OCI-LY7 (cell line): ENCODE results near the gene ERCC2. TPM values are rescaled to one million over a fixed set of nuclear protein-coding genes. Genes with fewer than 3 reads are reported as not detected.

Experiments used
- BruUV-seq: library from RNA; stranded (reverse); fragments of 400-500 nt; replicated peaks from 2 replicates; lab custom pipeline; 2021; lab: Mats Ljungman, UMichigan
- CTCF ChIA-PET: fragments of 300-600 bp; sonication (Branson Sonifier 250); formaldehyde crosslinking; loops from one replicate; lab custom pipeline; 2022; ENCODE audit warnings: antibody characterized with exemption; ENCODE audit not compliant: unreplicated experiment; lab: Charles Lee
- POLR2A ChIA-PET: fragments of 300-600 bp; sonication (Branson Sonifier 250); formaldehyde crosslinking; loops from one replicate; lab custom pipeline; 2022; ENCODE audit warnings: antibody characterized with exemption; lab: Charles Lee
- DNase-seq: peaks from one replicate; pipeline ENCODE4 v3.0.0-alpha.2; 2015; ENCODE audit warnings: low spot score
- H2AFZ ChIP-seq: fragments of 200-600 bp; sonication (generic), shearing (Covaris generic); 2 replicates; pipeline ENCODE4 v1.6.1; 2014; ENCODE audit warnings: mild to moderate bottlenecking, antibody characterized with exemption, low read length, moderate library complexity
- H3K27ac ChIP-seq: fragments of 200-600 bp; sonication (generic); 2 replicates; pipeline ENCODE4 v1.5.1; 2014; ENCODE audit warnings: mixed run types, low read depth, mild to moderate bottlenecking, moderate library complexity, low read length, inconsistent platforms; ENCODE audit not compliant: poor library complexity, severe bottlenecking
- H3K36me3 ChIP-seq: fragments of 200-600 bp; sonication (generic); 2 replicates; pipeline ENCODE4 v1.6.1; 2014; ENCODE audit warnings: mild to moderate bottlenecking, antibody characterized with exemption, low read length, moderate library complexity, mixed read lengths; ENCODE audit not compliant: insufficient read depth
- H3K4me1 ChIP-seq: fragments of 200-600 bp; sonication (generic); 2 replicates; pipeline ENCODE4 v1.5.1; 2014; ENCODE audit warnings: mild to moderate bottlenecking, low read length; ENCODE audit not compliant: insufficient read depth, poor library complexity, severe bottlenecking
- H3K4me2 ChIP-seq: fragments of 200-600 bp; sonication (generic); 2 replicates; pipeline ENCODE4 v1.6.1; 2014; ENCODE audit warnings: mild to moderate bottlenecking, low read length
- H3K4me3 ChIP-seq: fragments of 200-600 bp; sonication (generic); 2 replicates; pipeline ENCODE4 v1.5.1; 2014; ENCODE audit warnings: mild to moderate bottlenecking, low read depth, low read length; ENCODE audit not compliant: poor library complexity, severe bottlenecking
- H3K79me2 ChIP-seq: fragments of 200-600 bp; sonication (generic); 2 replicates; pipeline ENCODE4 v1.6.1; 2016; ENCODE audit warnings: low read depth, mild to moderate bottlenecking, low read length, moderate library complexity, mixed read lengths; ENCODE audit not compliant: insufficient read depth
- H3K9me2 ChIP-seq: fragments of 200-600 bp; sonication (generic); 2 replicates; pipeline ENCODE4 v1.6.1; 2016; ENCODE audit warnings: mild to moderate bottlenecking, low read length, mixed read lengths; ENCODE audit not compliant: insufficient read depth
- H3K9me3 ChIP-seq: fragments of 200-600 bp; sonication (generic); 2 replicates; pipeline ENCODE4 v1.6.1; 2014; ENCODE audit warnings: mild to moderate bottlenecking, mixed run types, low read length, mixed read lengths
- H4K20me1 ChIP-seq: fragments of 200-600 bp; sonication (generic); 2 replicates; pipeline ENCODE4 v1.6.1; 2014; ENCODE audit warnings: mild to moderate bottlenecking, antibody characterized with exemption, low read length, moderate library complexity, mixed read lengths; ENCODE audit not compliant: insufficient read depth
- EZH2phosphoT487 ChIP-seq: fragments of 200-600 bp; sonication (generic); IDR thresholded peaks from 2 replicates; pipeline ENCODE4 v1.6.1; 2018; ENCODE audit warnings: low read depth, borderline replicate concordance, mild to moderate bottlenecking, mixed run types, antibody characterized with exemption, low read length, moderate library complexity, mixed read lengths
- intact Hi-C: fragments of 100-400 bp; cut with micrococcal nuclease; formaldehyde crosslinking; loops from one replicate; pipeline ENCODE4 v1.10.0; 2022; ENCODE audit not compliant: unreplicated experiment
- total RNA-seq, 2 experiments: library from RNA; depleted of rRNA in 1 of 2; stranded (reverse); fragments of >200 nt in 1 of 2; shearing (Covaris generic) in 1 of 2; gene quantifications; 2 replicates each; pipeline ENCODE4 v1.2.3, GENCODE V29; 2014 to 2022
- TF ChIP-seq, protein P1 (sequence below): fragments of 200-600 bp; sonication (generic); conservative IDR thresholded peaks from 2 replicates; pipeline ENCODE4 v1.5.1; 2014; ENCODE audit warnings: mild to moderate bottlenecking, antibody characterized with exemption, low read length, moderate library complexity, mixed read lengths

Gene ERCC2
- total RNA-seq, 2 experiments from 2014 or later, result 21.0 to 24.4 TPM

DNA sequence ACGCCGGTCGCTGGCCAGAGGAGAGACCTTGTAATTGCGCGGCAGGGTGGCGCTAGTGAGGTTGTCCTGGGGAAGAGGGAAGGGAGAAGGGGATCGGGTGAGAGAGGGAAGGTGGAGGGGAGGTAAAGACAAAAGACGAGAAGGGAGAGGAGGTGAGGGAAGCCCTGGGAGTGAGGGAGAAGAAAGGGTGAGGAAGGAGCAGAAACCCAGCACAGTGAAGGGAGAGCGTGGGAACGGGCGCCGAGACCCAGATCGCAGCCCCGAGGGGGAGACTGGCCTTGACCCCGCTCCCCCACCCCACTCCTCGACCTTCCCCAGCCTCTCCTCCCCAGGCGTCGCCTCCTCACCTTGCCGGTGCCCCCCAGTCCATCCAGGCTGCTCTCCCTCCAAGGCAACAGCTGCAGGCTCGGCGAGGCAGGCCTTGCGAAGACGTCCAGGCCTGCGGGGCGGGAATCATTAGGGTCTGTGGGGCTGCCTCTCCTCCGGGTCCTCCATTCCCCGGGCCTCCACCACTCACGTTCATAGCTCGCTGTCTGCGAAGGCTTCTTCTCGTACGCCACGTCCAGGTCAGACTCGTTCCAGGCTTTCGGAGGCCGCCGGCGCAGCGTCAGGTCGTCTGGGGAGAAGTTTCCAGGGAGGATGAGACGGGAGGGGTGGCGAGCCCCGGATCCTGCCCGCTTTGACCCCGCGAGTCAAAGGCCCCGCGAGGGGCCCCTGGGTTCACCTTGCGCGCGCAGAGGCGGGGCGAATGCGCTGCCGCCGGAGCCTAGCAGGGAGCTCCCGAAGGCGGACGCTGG, 25.6 kb upstream of the ERCC2 start:
- no TSS peak for BruUV-seq
- H3K27ac ChIP-seq, result no peak overlapping the region
- no peaks in the 10 kb centered on the region for H4K20me1 ChIP-seq
- no peak overlapping the region for H2AFZ ChIP-seq
- DNase-seq, result no peak
- no peak overlapping the region for H3K4me3 ChIP-seq
- no peak overlapping the region for H3K4me2 ChIP-seq
- peaks cover 8% of the 10 kb centered on the region for H3K4me1 ChIP-seq
- H3K9me3 ChIP-seq, result no peaks in the 10 kb centered on the region
- no peaks in the 10 kb centered on the region for H3K9me2 ChIP-seq
- H3K79me2 ChIP-seq, result no peaks in the 10 kb centered on the region
- intact Hi-C loops, result no loop called here
- CTCF ChIA-PET, result no interaction called here
- POLR2A ChIA-PET, result no interaction called here
- H3K36me3 ChIP-seq, result no peaks in the 10 kb centered on the region
- TF ChIP-seq EZH2phosphoT487, result no peak
- TF ChIP-seq, protein P1, sequence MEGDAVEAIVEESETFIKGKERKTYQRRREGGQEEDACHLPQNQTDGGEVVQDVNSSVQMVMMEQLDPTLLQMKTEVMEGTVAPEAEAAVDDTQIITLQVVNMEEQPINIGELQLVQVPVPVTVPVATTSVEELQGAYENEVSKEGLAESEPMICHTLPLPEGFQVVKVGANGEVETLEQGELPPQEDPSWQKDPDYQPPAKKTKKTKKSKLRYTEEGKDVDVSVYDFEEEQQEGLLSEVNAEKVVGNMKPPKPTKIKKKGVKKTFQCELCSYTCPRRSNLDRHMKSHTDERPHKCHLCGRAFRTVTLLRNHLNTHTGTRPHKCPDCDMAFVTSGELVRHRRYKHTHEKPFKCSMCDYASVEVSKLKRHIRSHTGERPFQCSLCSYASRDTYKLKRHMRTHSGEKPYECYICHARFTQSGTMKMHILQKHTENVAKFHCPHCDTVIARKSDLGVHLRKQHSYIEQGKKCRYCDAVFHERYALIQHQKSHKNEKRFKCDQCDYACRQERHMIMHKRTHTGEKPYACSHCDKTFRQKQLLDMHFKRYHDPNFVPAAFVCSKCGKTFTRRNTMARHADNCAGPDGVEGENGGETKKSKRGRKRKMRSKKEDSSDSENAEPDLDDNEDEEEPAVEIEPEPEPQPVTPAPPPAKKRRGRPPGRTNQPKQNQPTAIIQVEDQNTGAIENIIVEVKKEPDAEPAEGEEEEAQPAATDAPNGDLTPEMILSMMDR, result no peak

DNA sequence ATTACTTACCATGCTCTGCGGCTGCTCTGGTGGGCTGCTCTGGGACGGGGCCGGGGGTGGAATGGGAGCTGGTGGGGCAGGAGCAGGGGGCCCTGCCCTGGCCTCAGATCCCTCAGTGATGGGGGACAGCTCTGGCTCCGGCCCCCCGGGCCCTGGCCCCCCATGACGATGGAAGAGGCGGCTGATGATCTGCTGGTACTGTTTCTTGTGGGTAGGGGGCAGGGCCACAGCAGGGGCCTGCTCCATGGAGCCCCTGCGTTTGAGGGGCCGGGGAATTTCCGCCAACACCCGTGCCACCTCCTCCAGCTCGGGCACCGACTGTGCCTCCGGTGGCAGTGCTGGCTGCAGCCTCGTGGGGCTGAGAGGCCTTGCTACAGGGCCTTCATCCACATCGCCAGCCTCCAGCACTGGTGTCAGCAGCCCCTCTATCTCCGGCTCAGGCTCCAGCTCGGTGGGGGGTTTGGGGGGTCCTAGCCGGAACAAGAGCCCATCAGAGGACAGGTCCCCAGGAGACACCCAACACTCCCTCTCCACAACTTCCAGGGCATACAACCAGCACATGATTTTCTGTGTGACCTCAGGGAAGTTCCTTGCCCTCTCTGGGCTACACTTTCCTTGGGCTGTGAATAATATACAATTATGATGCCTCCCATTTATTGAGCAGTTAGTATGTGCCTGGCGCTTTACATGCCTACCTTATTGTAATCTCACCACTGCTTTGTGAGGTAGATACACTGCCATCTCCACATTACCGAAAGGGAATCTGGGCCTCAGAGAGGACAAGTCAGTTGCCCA, 21.7 kb upstream of the ERCC2 start:
- ChIA-PET CTCF (no interaction called here), POLR2A (interaction anchor here (0.5 kb wide), 1 partner anchor 115 kb away, joined by 4 read pairs; no protein-coding TSS in a partner anchor)
- Histone ChIP-seq H4K20me1 (no peaks in the 10 kb centered on the region), H3K79me2 (no peaks in the 10 kb centered on the region), H3K4me1 (peaks cover 8% of the 10 kb centered on the region), H2AFZ (no peak overlapping the region; the same call in 1 of the 2 replicates), H3K9me3 (no peaks in the 10 kb centered on the region), H3K4me2 (peak overlapping the region; percentile 35), H3K9me2 (no peaks in the 10 kb centered on the region), H3K36me3 (no peaks in the 10 kb centered on the region), H3K4me3 (no peak overlapping the region), H3K27ac (no peak overlapping the region)
- no TSS peak for BruUV-seq
- no peak for DNase-seq
- intact Hi-C loops, result no loop called here
- TF ChIP-seq, protein P1, result no peak
- TF ChIP-seq EZH2phosphoT487, result no peak
